ENCODE results near the gene BACH2. TPM values are rescaled to one million over a fixed set of nuclear protein-coding genes. Genes with fewer than 3 reads are reported as not detected.
"Not testable (repeated sequence)": the region's sequence is repeated elsewhere in the genome, so short reads cannot be mapped to it uniquely, and the experiment has no call there.

The BACH2 gene
- total and polyA plus RNA-seq, 5 donors: 0.61 to 2.8 (median 1.5) TPM

- Histone ChIP-seq H3K9me3 (ENCODE audit: control insufficient read depth, low read length) (no peaks in the 10 kb centered on the region), H3K27ac (ENCODE audit: low read length) (no peak overlapping the region), H3K27me3 (ENCODE audit: control insufficient read depth, insufficient read depth) (no peaks in the 10 kb centered on the region), H3K4me1 (ENCODE audit: control insufficient read depth, insufficient read depth, low read length) (no peaks in the 10 kb centered on the region), H3K4me3 (ENCODE audit: low read length) (no peak overlapping the region)
- no peak for DNase-seq
- intact Hi-C loops (cut with DNase I): no loop called here
- ATAC-seq: no peak
- WGBS: 89% methylated on average over 2 of the region's 2 CpGs
Measured at GRCh38 chr6:90118581-90118980, 178.1 kb downstream of the BACH2 start.

- Histone ChIP-seq H3K4me3 (ENCODE audit: low read length) (no peak overlapping the region), H3K27ac (ENCODE audit: low read length) (no peak overlapping the region), H3K4me1 (ENCODE audit: control insufficient read depth, insufficient read depth, low read length) (no peaks in the 10 kb centered on the region), H3K9me3 (ENCODE audit: control insufficient read depth, low read length) (no peaks in the 10 kb centered on the region), H3K27me3 (ENCODE audit: control insufficient read depth, insufficient read depth) (no peaks in the 10 kb centered on the region)
- no peak for DNase-seq
- 88% methylated on average over 1 of the region's 1 CpG for WGBS
- ATAC-seq: no peak
- intact Hi-C loops (cut with DNase I): no loop called here
Measured at GRCh38 chr6:90118069-90118468, 178.6 kb downstream of the BACH2 start.

GRCh38 chr6:90116126-90116525 lies 180.5 kb downstream of the BACH2 start:
- H3K4me1 ChIP-seq (ENCODE audit: control insufficient read depth, insufficient read depth, low read length); intact Hi-C loops (cut with DNase I); H3K27ac ChIP-seq (ENCODE audit: low read length); DNase-seq; ATAC-seq; H3K9me3 ChIP-seq (ENCODE audit: control insufficient read depth, low read length); H3K27me3 ChIP-seq (ENCODE audit: control insufficient read depth, insufficient read depth); H3K4me3 ChIP-seq (ENCODE audit: low read length): not testable (repeated sequence)
- 81% methylated on average over 3 of the region's 3 CpGs for WGBS

GRCh38 chr6:90113389-90113788 lies 183.3 kb downstream of the BACH2 start:
- Histone ChIP-seq H3K27me3 (ENCODE audit: control insufficient read depth, insufficient read depth) (no peaks in the 10 kb centered on the region), H3K4me1 (ENCODE audit: control insufficient read depth, insufficient read depth, low read length) (no peaks in the 10 kb centered on the region), H3K9me3 (ENCODE audit: control insufficient read depth, low read length) (no peaks in the 10 kb centered on the region), H3K4me3 (ENCODE audit: low read length) (no peak overlapping the region), H3K27ac (ENCODE audit: low read length) (no peak overlapping the region)
- intact Hi-C loops (cut with DNase I): no loop called here
- ATAC-seq (no peak), DNase-seq (no peak)

GRCh38 chr6:90111387-90111786 lies 185.3 kb downstream of the BACH2 start:
- intact Hi-C loops (cut with DNase I): no loop called here
- no peaks in the 10 kb centered on the region for H3K27me3 ChIP-seq (ENCODE audit: control insufficient read depth, insufficient read depth)
- no peak for ATAC-seq
- H3K27ac ChIP-seq (ENCODE audit: low read length): no peak overlapping the region
- no peak overlapping the region for H3K4me3 ChIP-seq (ENCODE audit: low read length)
- 96% methylated on average over 2 of the region's 2 CpGs for WGBS
- DNase-seq: no peak
- H3K9me3 ChIP-seq (ENCODE audit: control insufficient read depth, low read length): no peaks in the 10 kb centered on the region
- H3K4me1 ChIP-seq (ENCODE audit: control insufficient read depth, insufficient read depth, low read length): no peaks in the 10 kb centered on the region

GRCh38 chr6:90110971-90111370 lies 185.7 kb downstream of the BACH2 start:
- intact Hi-C loops (cut with DNase I): no loop called here

GRCh38 chr6:90109141-90109540 lies 187.5 kb downstream of the BACH2 start:
- Histone ChIP-seq H3K9me3 (ENCODE audit: control insufficient read depth, low read length) (no peaks in the 10 kb centered on the region), H3K4me3 (ENCODE audit: low read length) (no peak overlapping the region), H3K4me1 (ENCODE audit: control insufficient read depth, insufficient read depth, low read length) (no peaks in the 10 kb centered on the region), H3K27me3 (ENCODE audit: control insufficient read depth, insufficient read depth) (no peaks in the 10 kb centered on the region), H3K27ac (ENCODE audit: low read length) (no peak overlapping the region)
- intact Hi-C loops (cut with DNase I): no loop called here
- 82% methylated on average over 4 of the region's 4 CpGs for WGBS
- DNase-seq (no peak), ATAC-seq (no peak)

More at GRCh38 chr6:90110971-90111370, 185.7 kb downstream of the BACH2 start:
- Histone ChIP-seq H3K27ac (ENCODE audit: low read length) (no peak overlapping the region), H3K4me3 (ENCODE audit: low read length) (no peak overlapping the region), H3K9me3 (ENCODE audit: control insufficient read depth, low read length) (no peaks in the 10 kb centered on the region), H3K4me1 (ENCODE audit: control insufficient read depth, insufficient read depth, low read length) (no peaks in the 10 kb centered on the region), H3K27me3 (ENCODE audit: control insufficient read depth, insufficient read depth) (no peaks in the 10 kb centered on the region)
- DNase-seq (no peak), ATAC-seq (no peak)
- WGBS: 92% methylated on average over 5 of the region's 5 CpGs

- intact Hi-C loops (cut with DNase I): no loop called here
- WGBS: 63% methylated on average over 3 of the region's 3 CpGs
- no peak for ATAC-seq
- no peak for DNase-seq
- Histone ChIP-seq H3K27ac (ENCODE audit: low read length) (no peak overlapping the region), H3K9me3 (ENCODE audit: control insufficient read depth, low read length) (no peaks in the 10 kb centered on the region), H3K4me1 (ENCODE audit: control insufficient read depth, insufficient read depth, low read length) (no peaks in the 10 kb centered on the region), H3K4me3 (ENCODE audit: low read length) (no peak overlapping the region), H3K27me3 (ENCODE audit: control insufficient read depth, insufficient read depth) (no peaks in the 10 kb centered on the region)
Measured at GRCh38 chr6:90107771-90108282, 188.8 kb downstream of the BACH2 start.

GRCh38 chr6:90107371-90107770 lies 189.3 kb downstream of the BACH2 start:
- H3K27me3 ChIP-seq (ENCODE audit: control insufficient read depth, insufficient read depth): no peaks in the 10 kb centered on the region
- intact Hi-C loops (cut with DNase I): no loop called here
- DNase-seq (no peak), ATAC-seq (no peak)
- no peak overlapping the region for H3K4me3 ChIP-seq (ENCODE audit: low read length)
- no peaks in the 10 kb centered on the region for H3K9me3 ChIP-seq (ENCODE audit: control insufficient read depth, low read length)
- 54% methylated on average over 1 of the region's 1 CpG for WGBS
- no peak overlapping the region for H3K27ac ChIP-seq (ENCODE audit: low read length)
- H3K4me1 ChIP-seq (ENCODE audit: control insufficient read depth, insufficient read depth, low read length): no peaks in the 10 kb centered on the region

- DNase-seq (no peak), ATAC-seq (no peak)
- Histone ChIP-seq H3K9me3 (ENCODE audit: control insufficient read depth, low read length) (no peaks in the 10 kb centered on the region), H3K27ac (ENCODE audit: low read length) (no peak overlapping the region), H3K4me1 (ENCODE audit: control insufficient read depth, insufficient read depth, low read length) (no peaks in the 10 kb centered on the region), H3K27me3 (ENCODE audit: control insufficient read depth, insufficient read depth) (no peaks in the 10 kb centered on the region), H3K4me3 (ENCODE audit: low read length) (no peak overlapping the region)
- 91% methylated on average over 3 of the region's 3 CpGs for WGBS
- intact Hi-C loops (cut with DNase I): no loop called here
Measured at GRCh38 chr6:90106449-90106848, 190.2 kb downstream of the BACH2 start.

- ATAC-seq: no peak
- no peak overlapping the region for H3K4me3 ChIP-seq (ENCODE audit: low read length)
Measured at GRCh38 chr6:90105506-90106170, 191.0 kb downstream of the BACH2 start.

More at GRCh38 chr6:90105506-90106170, 191.0 kb downstream of the BACH2 start:
- H3K4me1 ChIP-seq (ENCODE audit: control insufficient read depth, insufficient read depth, low read length): no peaks in the 10 kb centered on the region
- no peaks in the 10 kb centered on the region for H3K27me3 ChIP-seq (ENCODE audit: control insufficient read depth, insufficient read depth)
- intact Hi-C loops (cut with DNase I): no loop called here
- no peaks in the 10 kb centered on the region for H3K9me3 ChIP-seq (ENCODE audit: control insufficient read depth, low read length)
- no peak for DNase-seq
- no peak overlapping the region for H3K27ac ChIP-seq (ENCODE audit: low read length)
- 80% methylated on average over 1 of the region's 1 CpG for WGBS

Measured in right cardiac atrium (tissue), 5 donors.